BJ (cell line): Measurements from ENCODE around the gene CCDC93. TPM values are rescaled to one million over a fixed set of nuclear protein-coding genes. Genes with fewer than 3 reads are reported as not detected.

Source experiments
- CTCF ChIA-PET: fragments of 350-600 bp; formaldehyde crosslinking; extraction: SDS; loops from one replicate; lab custom pipeline; 2021; ENCODE audit warnings: antibody characterized with exemption, inconsistent platforms; lab: Yijun Ruan, JAX
- POLR2A ChIA-PET: fragments of 300-600 bp; sonication (Branson Sonifier 250); formaldehyde crosslinking; extraction: SDS; loops from one replicate; lab custom pipeline; 2021; ENCODE audit warnings: antibody characterized with exemption; lab: Charles Lee
- DNase-seq: peaks from one replicate; pipeline ENCODE4 v3.0.0-alpha.2; 2011; ENCODE audit warnings: low read depth
- H3K27me3 ChIP-seq: 2 replicates; pipeline ENCODE4 v1.6.0; 2011; ENCODE audit warnings: low read length; ENCODE audit not compliant: control insufficient read depth, insufficient read depth
- H3K36me3 ChIP-seq: 2 replicates; pipeline ENCODE4 v1.5.1; 2011; ENCODE audit warnings: low read length; ENCODE audit not compliant: control insufficient read depth, insufficient read depth
- H3K4me3 ChIP-seq: 2 replicates; pipeline ENCODE4 v1.5.1; 2011; ENCODE audit warnings: low read depth, mild to moderate bottlenecking, control low read depth, low read length
- polyA plus RNA-seq: library from polyadenylated mRNA; depleted of rRNA; stranded (reverse); fragments of >200 nt; gene quantifications from 2 replicates; pipeline ENCODE4 v1.2.3, GENCODE V29; 2011
- TF ChIP-seq, protein P1 (sequence below): IDR thresholded peaks from 2 replicates; pipeline ENCODE4 v1.5.1; 2011; ENCODE audit warnings: low read depth, mild to moderate bottlenecking, control low read depth, inconsistent platforms, low read length, moderate library complexity; ENCODE audit not compliant: insufficient read depth

The CCDC93 gene
- polyA plus RNA-seq, 1 experiment: 12.8 TPM

DNA sequence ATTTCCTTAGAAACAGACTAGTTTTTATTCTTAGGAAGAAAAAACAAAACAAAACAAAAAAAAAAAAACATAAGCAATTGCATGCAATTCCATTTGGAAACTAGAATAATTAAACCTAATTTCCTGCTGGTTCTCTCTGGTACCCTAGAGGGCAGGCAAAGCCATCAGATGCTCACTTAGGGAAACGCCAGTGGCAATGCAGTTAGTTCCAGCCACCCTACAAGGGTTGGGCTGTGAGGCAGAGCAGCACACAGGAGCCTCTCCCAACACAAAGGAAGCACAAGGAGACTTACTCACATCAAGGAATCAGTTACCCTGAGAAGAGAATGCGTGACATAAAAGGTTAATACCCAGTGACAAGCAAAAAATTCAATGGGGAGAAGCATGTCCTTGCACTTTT is 28.8 kb downstream of the CCDC93 start:
- TF ChIP-seq, protein P1, sequence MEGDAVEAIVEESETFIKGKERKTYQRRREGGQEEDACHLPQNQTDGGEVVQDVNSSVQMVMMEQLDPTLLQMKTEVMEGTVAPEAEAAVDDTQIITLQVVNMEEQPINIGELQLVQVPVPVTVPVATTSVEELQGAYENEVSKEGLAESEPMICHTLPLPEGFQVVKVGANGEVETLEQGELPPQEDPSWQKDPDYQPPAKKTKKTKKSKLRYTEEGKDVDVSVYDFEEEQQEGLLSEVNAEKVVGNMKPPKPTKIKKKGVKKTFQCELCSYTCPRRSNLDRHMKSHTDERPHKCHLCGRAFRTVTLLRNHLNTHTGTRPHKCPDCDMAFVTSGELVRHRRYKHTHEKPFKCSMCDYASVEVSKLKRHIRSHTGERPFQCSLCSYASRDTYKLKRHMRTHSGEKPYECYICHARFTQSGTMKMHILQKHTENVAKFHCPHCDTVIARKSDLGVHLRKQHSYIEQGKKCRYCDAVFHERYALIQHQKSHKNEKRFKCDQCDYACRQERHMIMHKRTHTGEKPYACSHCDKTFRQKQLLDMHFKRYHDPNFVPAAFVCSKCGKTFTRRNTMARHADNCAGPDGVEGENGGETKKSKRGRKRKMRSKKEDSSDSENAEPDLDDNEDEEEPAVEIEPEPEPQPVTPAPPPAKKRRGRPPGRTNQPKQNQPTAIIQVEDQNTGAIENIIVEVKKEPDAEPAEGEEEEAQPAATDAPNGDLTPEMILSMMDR: no peak
- POLR2A ChIA-PET: no interaction called here
- no peak for DNase-seq
- Histone ChIP-seq H3K4me3 (no peak overlapping the region), H3K36me3 (peaks cover 3% of the 10 kb centered on the region; the same call in 1 of the 2 replicates), H3K27me3 (no peaks in the 10 kb centered on the region)
- CTCF ChIA-PET: interaction anchor here (1.0 to 8.8 kb wide), 3 partner anchors 18 to 332 kb away, joined by 3 to 74 read pairs (median 4); no protein-coding TSS in a partner anchor

DNA sequence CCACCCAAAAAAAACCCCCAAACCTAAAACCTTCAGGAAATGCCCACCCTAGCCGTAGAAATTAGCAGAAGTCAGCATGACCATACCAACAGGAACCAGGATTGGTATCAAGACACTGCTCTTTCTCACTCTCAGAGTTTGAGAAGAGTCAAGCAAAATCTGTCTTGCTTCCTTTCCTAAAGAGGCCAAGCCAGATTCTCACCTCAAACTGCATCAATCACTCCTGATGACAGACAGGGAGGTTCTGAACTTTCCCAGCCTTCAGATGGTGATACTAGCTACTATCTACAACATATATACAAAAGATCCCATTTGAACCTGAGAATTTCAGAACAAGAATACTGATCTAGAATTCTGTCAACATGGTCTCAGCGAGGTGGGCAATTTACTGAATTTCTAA is 29.7 kb downstream of the CCDC93 start:
- CTCF ChIA-PET: interaction anchor here (0.6 to 8.8 kb wide), 5 partner anchors 19 to 333 kb away, joined by 3 to 74 read pairs (median 3); no protein-coding TSS in a partner anchor
- TF ChIP-seq, protein P1: no peak
- H3K4me3 ChIP-seq: no peak overlapping the region
- no peaks in the 10 kb centered on the region for H3K27me3 ChIP-seq
- POLR2A ChIA-PET: no interaction called here
- DNase-seq: no peak
- H3K36me3 ChIP-seq: peaks cover 3% of the 10 kb centered on the region; the same call in 1 of the 2 replicates

DNA sequence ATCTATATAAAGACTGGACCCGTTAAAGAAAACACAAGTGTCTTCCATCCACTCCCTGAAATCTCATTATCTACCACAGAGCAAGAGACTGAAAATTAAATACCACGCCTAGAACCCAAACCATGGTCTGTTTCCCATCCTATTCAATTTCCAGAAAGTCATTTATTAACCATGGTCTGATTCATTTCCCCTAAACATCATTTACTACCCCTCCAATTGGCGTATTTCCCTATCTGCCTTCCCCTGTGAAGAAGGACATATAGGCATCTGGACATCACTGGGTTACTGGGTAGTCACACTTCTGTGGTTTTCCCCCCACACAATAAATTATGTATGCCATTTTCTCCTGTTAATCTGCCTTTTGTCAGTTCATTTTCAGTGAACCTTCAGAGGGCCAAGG is 30.8 kb downstream of the CCDC93 start:
- H3K4me3 ChIP-seq: no peak overlapping the region
- H3K27me3 ChIP-seq: no peaks in the 10 kb centered on the region
- TF ChIP-seq, protein P1: no peak
- CTCF ChIA-PET: interaction anchor here (0.6 kb wide), 1 partner anchor 21 kb away, joined by 4 read pairs; no protein-coding TSS in a partner anchor
- no peak for DNase-seq
- POLR2A ChIA-PET: no interaction called here
- peaks cover 2% of the 10 kb centered on the region; the same call in 1 of the 2 replicates for H3K36me3 ChIP-seq

DNA sequence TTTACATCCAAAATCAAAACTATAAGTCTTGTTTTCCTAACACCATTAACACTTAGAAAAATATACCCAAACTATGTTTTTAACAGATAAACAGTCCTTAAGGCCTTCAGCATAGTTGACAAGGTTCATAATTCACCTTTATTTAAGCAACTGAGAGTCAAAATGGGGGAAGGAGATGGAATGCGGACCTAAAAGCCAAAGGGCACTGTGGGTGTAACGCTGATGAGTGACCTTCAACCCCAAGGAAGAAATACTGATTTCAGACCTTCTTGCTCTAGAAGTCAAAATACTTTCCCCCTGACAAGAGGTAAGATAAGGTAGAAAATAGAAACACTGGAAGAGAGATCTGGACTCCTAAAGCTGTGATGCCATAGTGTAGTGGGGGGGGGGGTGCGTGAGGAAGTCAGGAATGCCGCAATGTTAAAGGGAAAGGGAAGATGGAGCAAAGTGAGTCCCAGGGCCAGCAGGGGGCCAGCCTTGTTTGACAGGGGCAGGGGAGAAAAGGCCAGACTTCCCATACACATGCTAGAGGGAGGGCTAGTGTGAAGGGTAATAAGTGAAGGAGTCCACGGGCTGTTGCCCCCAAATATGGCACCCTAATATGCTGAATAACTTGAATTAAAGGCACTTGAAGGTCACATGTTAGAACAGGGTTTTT is 31.4 kb downstream of the CCDC93 start:
- H3K27me3 ChIP-seq: no peaks in the 10 kb centered on the region
- ChIA-PET POLR2A (no interaction called here), CTCF (no interaction called here)
- no peak overlapping the region for H3K4me3 ChIP-seq
- DNase-seq: no peak
- H3K36me3 ChIP-seq: peaks cover 2% of the 10 kb centered on the region; the same call in 1 of the 2 replicates
- TF ChIP-seq, protein P1: no peak

DNA sequence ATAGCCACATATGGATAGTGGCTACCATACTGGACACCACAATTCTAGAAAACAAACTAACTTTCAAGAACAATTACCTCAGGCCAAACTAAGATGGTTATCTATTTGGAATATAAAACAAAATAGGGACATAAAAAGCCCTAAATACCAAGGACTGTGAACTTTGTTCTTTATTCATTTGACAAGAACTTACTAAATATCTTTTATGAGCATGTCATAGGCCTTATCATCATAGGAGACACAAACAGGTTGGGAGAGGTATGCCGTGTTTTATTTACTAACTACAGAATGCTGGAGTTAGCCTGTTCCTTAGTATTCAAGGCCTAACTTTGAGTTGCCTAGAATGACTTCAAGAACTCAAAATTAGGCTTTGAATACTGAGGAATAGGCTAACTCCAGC is 32.1 kb downstream of the CCDC93 start:
- CTCF ChIA-PET: interaction anchor here (0.8 to 2.3 kb wide), 6 partner anchors 10 to 167 kb away, joined by 3 to 16 read pairs (median 5); partner anchors contain the start of gene DDX18
- no peak overlapping the region for H3K4me3 ChIP-seq
- no peak for DNase-seq
- TF ChIP-seq, protein P1: no peak
- H3K27me3 ChIP-seq: no peaks in the 10 kb centered on the region
- POLR2A ChIA-PET: no interaction called here
- H3K36me3 ChIP-seq: peaks cover 2% of the 10 kb centered on the region; the same call in 1 of the 2 replicates
